SU-DHL-6 (cell line): ENCODE data around the gene ABI1.

ENCODE experiments used
- H2AFZ ChIP-seq: fragments of 200-600 bp; sonication (generic); 2 replicates; pipeline ENCODE4 v1.6.1; 2014; ENCODE audit warnings: low read depth, mild to moderate bottlenecking, moderate library complexity, mixed read lengths, antibody characterized with exemption, low read length; ENCODE audit not compliant: severe bottlenecking
- H3F3A ChIP-seq: fragments of 200-600 bp; shearing (Covaris generic); 2 replicates; pipeline ENCODE4 v1.6.0; 2016; ENCODE audit warnings: antibody characterized with exemption, mild to moderate bottlenecking; ENCODE audit not compliant: insufficient read depth
- H3K27ac ChIP-seq: fragments of 200-600 bp; sonication (generic); 2 replicates; pipeline ENCODE4 v1.5.1; 2016; ENCODE audit warnings: low read depth, mild to moderate bottlenecking, low read length, moderate library complexity, mixed read lengths
- H3K27me3 ChIP-seq: fragments of 200-600 bp; sonication (generic), shearing (Covaris generic); 2 replicates; pipeline ENCODE4 v1.6.0; 2014; ENCODE audit warnings: mild to moderate bottlenecking, low read length
- H3K36me3 ChIP-seq: fragments of 200-600 bp; sonication (generic); 2 replicates; pipeline ENCODE4 v1.6.1; 2014; ENCODE audit warnings: mild to moderate bottlenecking, low read length, mixed read lengths
- H3K4me2 ChIP-seq: fragments of 300-600, 200-600 bp; shearing (Covaris generic), sonication (generic); 2 replicates; pipeline ENCODE4 v1.6.0; 2014; ENCODE audit warnings: low read length, low read depth, mild to moderate bottlenecking; ENCODE audit not compliant: poor library complexity, severe bottlenecking
- H3K4me3 ChIP-seq: fragments of 200-600 bp; sonication (generic); 2 replicates; pipeline ENCODE4 v1.5.1; 2014; ENCODE audit warnings: antibody characterized with exemption, low read length, mild to moderate bottlenecking, mixed read lengths; ENCODE audit not compliant: insufficient read depth, poor library complexity, severe bottlenecking
- H3K79me2 ChIP-seq: fragments of 200-600 bp; sonication (generic); 2 replicates; pipeline ENCODE4 v1.6.1; 2014; ENCODE audit warnings: mild to moderate bottlenecking, low read length, moderate library complexity; ENCODE audit not compliant: insufficient read depth
- H3K9ac ChIP-seq: fragments of 200-600 bp; sonication (generic); 2 replicates; pipeline ENCODE4 v1.7.0; 2014; ENCODE audit warnings: mild to moderate bottlenecking, low read length
- H3K9me2 ChIP-seq: fragments of 200-600 bp; sonication (generic); replicated peaks from 2 replicates; pipeline ENCODE4 v1.6.1; 2014; ENCODE audit warnings: low read length; ENCODE audit not compliant: insufficient read depth
- H3K9me3 ChIP-seq: fragments of 200-600 bp; sonication (generic); 2 replicates; pipeline ENCODE4 v1.6.1; 2014; ENCODE audit warnings: low read length, mixed read lengths; ENCODE audit not compliant: insufficient read depth
- H4K20me1 ChIP-seq: fragments of 200-600 bp; sonication (generic); 2 replicates; pipeline ENCODE4 v1.6.1; 2014; ENCODE audit warnings: low read depth, mild to moderate bottlenecking, antibody characterized with exemption, low read length, moderate library complexity, mixed read lengths
- EZH2phosphoT487 ChIP-seq: fragments of 200-600 bp; sonication (generic), shearing (Covaris generic); conservative IDR thresholded peaks from 2 replicates; pipeline ENCODE4 v1.6.1; 2018; ENCODE audit warnings: mild to moderate bottlenecking, antibody characterized with exemption, low read length, moderate library complexity, mixed read lengths
- TF ChIP-seq, protein P1 (sequence below): fragments of 200-600 bp; sonication (generic); IDR thresholded peaks from one replicate; pipeline ENCODE4 v1.5.1; 2017; ENCODE audit warnings: antibody characterized with exemption, mild to moderate bottlenecking, low read length, moderate library complexity; ENCODE audit not compliant: insufficient read depth, poor library complexity, severe bottlenecking

ABI1 gene

DNA sequence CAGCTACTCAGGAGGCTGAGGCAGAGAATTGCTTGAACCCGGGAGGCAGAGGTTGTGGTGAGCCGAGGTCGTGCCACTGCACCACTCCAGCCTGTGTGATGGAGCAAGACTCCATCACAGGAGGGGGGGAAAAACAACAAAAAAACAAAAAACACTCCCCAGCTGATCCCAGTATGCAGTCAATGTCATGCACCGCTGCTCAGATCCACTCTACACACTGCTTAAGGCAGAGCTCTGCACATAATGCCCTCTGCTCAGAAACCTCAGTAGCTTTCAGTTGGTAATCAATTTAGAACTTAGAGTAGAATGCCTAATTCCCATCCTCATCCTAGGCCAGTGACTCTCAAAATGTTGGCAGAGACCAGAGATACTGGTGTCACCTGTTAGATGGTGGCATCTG is 119.4 kb downstream of the ABI1 start:
- no peaks in the 10 kb centered on the region for H3K9me2 ChIP-seq
- H2AFZ ChIP-seq = no peak overlapping the region
- no peak overlapping the region for H3K4me2 ChIP-seq
- no peaks in the 10 kb centered on the region for H3K9me3 ChIP-seq
- peaks cover 14% of the 10 kb centered on the region for H3K36me3 ChIP-seq
- no peak overlapping the region for H3K27ac ChIP-seq
- no peak overlapping the region for H3K9ac ChIP-seq
- no peak overlapping the region for H3K4me3 ChIP-seq
- H3K27me3 ChIP-seq = no peaks in the 10 kb centered on the region
- H3K79me2 ChIP-seq = no peaks in the 10 kb centered on the region
- H4K20me1 ChIP-seq = no peaks in the 10 kb centered on the region
- no peak for TF ChIP-seq EZH2phosphoT487
- TF ChIP-seq, protein P1, sequence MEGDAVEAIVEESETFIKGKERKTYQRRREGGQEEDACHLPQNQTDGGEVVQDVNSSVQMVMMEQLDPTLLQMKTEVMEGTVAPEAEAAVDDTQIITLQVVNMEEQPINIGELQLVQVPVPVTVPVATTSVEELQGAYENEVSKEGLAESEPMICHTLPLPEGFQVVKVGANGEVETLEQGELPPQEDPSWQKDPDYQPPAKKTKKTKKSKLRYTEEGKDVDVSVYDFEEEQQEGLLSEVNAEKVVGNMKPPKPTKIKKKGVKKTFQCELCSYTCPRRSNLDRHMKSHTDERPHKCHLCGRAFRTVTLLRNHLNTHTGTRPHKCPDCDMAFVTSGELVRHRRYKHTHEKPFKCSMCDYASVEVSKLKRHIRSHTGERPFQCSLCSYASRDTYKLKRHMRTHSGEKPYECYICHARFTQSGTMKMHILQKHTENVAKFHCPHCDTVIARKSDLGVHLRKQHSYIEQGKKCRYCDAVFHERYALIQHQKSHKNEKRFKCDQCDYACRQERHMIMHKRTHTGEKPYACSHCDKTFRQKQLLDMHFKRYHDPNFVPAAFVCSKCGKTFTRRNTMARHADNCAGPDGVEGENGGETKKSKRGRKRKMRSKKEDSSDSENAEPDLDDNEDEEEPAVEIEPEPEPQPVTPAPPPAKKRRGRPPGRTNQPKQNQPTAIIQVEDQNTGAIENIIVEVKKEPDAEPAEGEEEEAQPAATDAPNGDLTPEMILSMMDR = no peak
- H3F3A ChIP-seq = peaks cover 66% of the 10 kb centered on the region

DNA sequence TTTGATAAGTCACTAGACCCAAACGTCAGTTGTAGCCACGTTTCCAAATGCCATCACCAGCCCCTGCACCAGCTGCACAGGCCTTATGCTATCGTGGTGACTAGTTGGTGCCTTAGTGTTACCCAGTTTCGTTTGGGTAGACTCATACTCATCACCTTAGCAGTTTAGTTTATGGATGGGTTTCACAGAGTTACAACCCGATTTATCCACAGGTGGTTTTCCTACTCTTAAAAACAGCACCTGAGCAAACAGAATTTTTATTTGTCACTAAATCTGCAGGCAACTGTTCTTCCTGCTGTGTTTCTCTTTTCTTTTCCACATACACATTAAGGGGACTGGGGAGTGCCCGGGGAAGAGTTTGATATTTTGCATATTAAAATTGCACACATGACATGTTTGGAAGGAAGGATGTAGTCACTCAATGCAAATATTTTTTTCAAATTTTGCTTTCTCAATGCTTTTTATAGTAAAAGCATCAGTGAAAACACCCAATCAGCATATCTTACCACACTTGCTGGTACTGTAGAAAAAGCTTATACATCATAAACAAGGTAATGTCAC is 121.6 kb downstream of the ABI1 start:
- peaks cover 12% of the 10 kb centered on the region; the same call in 1 of the 2 replicates for H3K36me3 ChIP-seq
- no peak overlapping the region for H3K4me3 ChIP-seq
- TF ChIP-seq, protein P1 = no peak
- no peak for TF ChIP-seq EZH2phosphoT487

DNA sequence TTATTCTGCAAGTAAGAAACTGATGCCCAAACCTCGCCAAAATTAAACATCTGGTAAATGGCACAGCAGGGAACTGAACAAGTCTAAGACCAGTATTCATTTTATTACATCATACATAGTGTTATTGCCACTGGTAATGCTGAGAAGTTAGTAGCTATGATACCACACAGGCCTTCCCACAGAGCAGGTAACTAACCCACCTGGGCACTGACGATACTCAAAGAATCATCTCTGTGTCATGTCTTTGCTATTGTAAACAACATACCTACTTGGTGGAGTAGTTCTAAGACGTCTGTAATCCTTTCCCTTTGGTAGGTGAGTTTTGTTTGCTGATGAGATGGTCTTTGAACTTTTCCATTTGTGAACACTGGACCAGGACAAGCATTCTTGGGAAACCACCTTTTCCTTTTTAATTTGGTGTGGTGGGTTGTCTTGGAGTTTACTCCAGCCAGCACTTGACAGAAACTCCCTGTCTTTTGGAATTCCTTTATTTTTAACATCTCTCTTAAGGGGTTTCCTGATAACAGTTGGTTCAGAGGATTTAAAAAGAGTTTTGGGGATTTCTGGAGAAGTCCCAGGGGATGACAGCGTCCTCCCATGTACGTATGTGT is 122.4 kb downstream of the ABI1 start:
- TF ChIP-seq EZH2phosphoT487 = no peak
- TF ChIP-seq, protein P1 = no peak
- Histone ChIP-seq H3K9me3 (no peaks in the 10 kb centered on the region), H3K9ac (peak overlapping the region; percentile 20; the same call in 1 of the 2 replicates), H3K27me3 (no peaks in the 10 kb centered on the region), H3K36me3 (peaks cover 7% of the 10 kb centered on the region; the same call in 1 of the 2 replicates), H3K27ac (peak overlapping the region; percentile 88), H3K4me3 (no peak overlapping the region), H4K20me1 (no peaks in the 10 kb centered on the region), H3K79me2 (no peaks in the 10 kb centered on the region), H3F3A (peaks cover 58% of the 10 kb centered on the region), H2AFZ (no peak overlapping the region), H3K9me2 (no peaks in the 10 kb centered on the region), H3K4me2 (peak overlapping the region; percentile 50)

More for the DNA sequence above, 121.6 kb downstream of the ABI1 start:
- H3K4me2 ChIP-seq = peak overlapping the region; percentile 50
- H3K9ac ChIP-seq = peak overlapping the region; percentile 20; the same call in 1 of the 2 replicates
- H3K27ac ChIP-seq = peak overlapping the region; percentile 88
- H2AFZ ChIP-seq = no peak overlapping the region
- H4K20me1 ChIP-seq = no peaks in the 10 kb centered on the region
- peaks cover 65% of the 10 kb centered on the region for H3F3A ChIP-seq
- no peaks in the 10 kb centered on the region for H3K9me2 ChIP-seq
- no peaks in the 10 kb centered on the region for H3K9me3 ChIP-seq
- H3K79me2 ChIP-seq = no peaks in the 10 kb centered on the region
- no peaks in the 10 kb centered on the region for H3K27me3 ChIP-seq
